Activated CD4-positive, alpha-beta T cell treated with anti-CD3 and anti-CD28 coated beads for 48 hours (primary cell): ENCODE measurements around the gene KCNMA1.
"Not testable (repeated sequence)": the region's sequence is repeated elsewhere in the genome, so short reads cannot be mapped to it uniquely, and the experiment has no call there.

Experiments
- DNase-seq: peaks from one replicate; pipeline ENCODE4 v3.0.0-alpha.2; 2020

KCNMA1 gene

GRCh38 chr10:77433546-77433945, 204.1 kb downstream of the KCNMA1 start:
- no peak for DNase-seq

DNA sequence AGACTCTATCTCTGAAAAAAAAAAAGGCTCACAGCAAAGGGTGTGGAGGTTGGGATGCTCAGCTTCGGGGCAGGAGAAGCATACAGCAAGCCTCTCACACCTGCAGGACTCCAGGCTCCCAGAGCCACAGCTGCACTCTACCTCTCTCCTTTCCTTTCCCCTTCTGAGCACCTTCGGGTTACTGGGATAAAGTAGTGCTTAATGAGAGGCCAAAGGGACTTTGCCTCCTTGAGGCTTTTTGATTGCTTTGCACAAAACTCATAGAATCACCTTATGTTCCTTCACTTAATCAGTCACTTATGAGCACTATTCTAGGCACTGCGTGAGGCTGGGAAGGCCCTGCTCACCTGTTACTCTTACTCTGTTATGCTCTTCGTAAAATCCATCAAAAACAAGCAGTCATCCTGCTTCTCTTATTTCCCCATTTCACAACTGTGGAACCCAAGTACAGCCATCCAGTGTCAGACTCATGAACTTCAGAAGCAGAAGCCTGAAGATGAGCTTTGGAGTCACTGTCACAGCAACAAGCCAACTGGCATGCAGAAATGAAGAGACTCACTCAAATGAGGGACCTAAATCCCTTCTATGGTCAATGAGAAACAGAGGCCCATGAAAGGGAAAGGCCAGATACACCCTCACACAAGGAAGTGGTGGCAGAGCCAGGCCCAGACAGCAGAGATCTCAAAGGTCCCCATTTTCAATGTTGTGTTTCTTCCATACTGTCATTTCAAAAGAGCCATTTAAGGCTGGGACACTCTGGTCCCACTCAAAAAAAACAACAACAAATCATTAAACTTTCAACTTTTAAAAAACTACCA, 205.4 kb downstream of the KCNMA1 start:
- DNase-seq: no peak

- no peak for DNase-seq
Measured at GRCh38 chr10:77431209-77431611, 206.4 kb downstream of the KCNMA1 start.

- DNase-seq: no peak
Measured at GRCh38 chr10:77430530-77430929, 207.1 kb downstream of the KCNMA1 start.

- DNase-seq: no peak
Measured at GRCh38 chr10:77428691-77429395, 208.8 kb downstream of the KCNMA1 start.

DNA sequence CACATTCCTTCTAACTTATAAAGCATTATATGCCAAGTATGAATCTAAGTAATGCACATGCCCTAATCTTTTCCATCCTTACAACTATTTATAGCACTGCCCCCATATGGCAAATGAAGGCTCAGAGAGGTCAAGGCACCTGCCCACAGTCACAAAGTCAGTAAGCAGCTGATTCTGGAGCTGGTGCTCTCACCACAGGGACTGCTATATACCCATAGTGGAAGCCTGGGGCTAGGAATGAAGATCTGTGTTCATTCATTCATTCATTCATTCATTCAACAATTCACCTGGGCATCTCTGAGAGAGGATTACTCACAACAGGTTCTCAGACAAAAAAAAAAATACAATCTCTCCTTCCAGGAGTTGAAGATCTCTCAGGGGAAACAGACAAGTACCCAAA, 213.4 kb downstream of the KCNMA1 start:
- no peak for DNase-seq

GRCh38 chr10:77422491-77423338, 214.9 kb downstream of the KCNMA1 start:
- DNase-seq: no peak

DNA sequence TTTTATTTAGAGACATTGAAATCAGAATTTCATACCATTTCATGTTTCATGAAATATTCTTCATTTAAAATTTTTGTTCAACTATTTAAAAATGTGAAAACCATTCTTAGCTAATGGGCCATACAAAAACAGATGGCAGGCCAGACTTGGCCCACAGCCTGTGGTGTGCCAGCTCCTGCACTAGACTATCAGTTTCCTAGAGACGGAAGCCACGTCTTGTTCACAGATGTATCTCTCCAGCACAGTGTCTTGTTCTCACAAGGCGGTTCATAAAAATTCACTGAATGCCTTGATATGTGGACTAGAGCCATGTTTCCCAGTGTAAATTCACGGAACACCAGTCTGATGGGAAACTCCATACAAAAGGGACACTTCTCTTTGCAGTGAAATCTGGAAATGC, 216.0 kb downstream of the KCNMA1 start:
- no peak for DNase-seq

GRCh38 chr10:77420947-77421523, 216.6 kb downstream of the KCNMA1 start:
- DNase-seq: no peak

DNA sequence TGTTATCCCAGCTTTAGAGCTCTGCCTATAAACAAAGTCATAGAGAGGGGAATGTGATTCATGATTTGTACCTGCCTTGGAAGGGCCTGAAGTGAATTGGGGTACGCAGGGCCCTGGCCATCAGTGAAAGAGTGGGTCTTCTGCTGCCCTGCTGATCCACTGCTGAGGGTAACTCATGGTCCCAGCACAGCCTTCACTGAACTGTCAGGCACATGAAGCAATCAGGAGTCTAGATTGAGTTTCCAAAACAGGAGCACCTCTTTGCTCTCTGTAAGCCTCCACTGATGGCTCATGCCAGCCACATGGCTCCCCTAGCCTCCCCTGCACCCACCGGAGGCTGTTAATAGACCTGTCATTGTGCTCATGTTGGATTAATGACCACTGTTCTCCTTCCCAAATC, 217.6 kb downstream of the KCNMA1 start:
- no peak for DNase-seq

- DNase-seq: no peak
Measured at GRCh38 chr10:77419056-77419455, 218.6 kb downstream of the KCNMA1 start.

DNA sequence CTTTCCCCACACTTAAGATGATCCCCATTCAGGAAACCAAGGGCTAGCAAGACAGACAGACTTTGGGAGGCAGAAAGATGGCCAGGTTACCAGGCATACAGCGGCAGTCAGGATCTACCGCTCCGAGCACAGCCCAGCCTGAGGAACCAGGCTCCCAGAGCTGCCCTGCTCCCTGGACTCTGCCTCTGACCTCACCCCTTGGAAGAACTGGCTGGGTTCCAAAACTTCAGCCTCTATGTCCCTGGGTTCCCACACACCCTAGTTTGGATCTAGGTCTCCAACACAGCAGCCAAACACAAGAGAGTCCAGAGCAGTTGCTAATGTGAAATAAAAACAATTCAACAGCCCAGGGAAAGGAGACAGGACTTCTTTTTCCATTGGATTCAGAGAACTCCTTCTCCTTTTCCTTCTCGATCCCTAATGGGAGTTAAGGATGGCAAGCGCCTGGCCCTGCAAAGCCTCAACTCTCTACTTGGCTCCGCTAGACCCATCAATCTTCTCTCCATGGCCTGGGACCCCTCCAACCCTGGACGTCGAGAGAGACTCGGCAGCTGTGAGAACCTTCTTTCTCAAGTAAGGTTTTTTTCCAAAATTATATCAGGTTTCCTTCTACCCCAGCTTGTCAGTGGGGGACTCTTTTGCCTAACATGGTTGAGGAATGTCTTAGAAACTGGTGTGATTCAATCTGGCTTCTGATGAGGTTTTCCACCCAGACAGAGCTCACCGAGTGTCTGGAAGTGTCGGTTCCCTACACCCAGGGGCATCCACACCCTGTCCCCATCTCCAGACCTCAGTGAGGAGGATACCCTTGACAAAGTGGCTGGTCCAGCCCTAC, 219.6 kb downstream of the KCNMA1 start:
- DNase-seq: no peak

DNA sequence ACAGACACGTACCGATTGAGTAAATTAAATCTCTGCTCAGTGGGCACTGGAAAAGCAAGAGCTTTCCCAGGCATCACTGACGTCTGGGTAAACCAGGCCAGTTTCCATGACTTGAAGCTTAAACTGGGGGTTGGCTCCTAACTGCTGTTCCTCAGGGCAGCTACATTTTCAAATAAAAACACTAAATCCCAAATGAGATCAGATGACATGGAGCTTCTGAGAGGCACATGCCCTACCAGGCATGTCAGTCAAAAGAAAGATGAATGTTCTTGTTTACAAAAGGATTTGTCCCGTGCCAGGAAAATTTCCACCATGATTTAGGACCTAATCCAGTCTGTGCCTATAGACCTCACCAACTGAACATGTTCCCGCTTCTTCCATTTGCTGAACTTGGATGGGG, 220.2 kb downstream of the KCNMA1 start:
- DNase-seq: no peak

GRCh38 chr10:77416311-77417135, 221.1 kb downstream of the KCNMA1 start:
- no peak for DNase-seq

DNA sequence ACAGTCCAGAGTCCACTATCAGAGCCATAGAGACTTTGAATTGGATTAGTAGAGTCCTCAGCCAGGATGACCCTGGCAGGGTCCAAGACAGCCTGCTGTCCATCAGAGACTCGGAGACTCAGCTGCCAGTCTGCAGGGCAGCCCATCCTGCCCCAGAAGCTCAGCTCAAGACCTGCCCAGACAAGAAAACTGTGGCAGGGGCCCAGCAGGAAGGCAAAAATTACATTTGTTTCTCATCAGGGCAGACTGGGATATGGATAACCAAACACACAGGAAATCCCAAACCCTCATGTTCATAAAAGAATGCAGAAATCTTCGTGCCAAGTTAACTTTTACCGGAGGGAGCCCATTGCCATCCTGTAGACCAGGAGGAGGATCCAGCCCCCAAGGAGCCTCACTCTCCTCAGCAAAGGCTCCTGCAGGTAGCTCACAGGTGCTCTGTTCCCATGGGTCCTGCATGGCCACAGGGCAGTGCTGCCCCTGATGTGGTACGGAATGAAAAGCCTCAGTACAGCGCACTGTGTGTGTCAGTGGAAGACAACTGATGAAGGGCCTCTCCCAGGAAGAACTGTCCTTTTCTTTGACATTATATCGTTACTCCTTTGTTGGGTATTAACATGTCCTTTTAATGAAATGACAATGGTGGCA, 222.2 kb downstream of the KCNMA1 start:
- no peak for DNase-seq

DNA sequence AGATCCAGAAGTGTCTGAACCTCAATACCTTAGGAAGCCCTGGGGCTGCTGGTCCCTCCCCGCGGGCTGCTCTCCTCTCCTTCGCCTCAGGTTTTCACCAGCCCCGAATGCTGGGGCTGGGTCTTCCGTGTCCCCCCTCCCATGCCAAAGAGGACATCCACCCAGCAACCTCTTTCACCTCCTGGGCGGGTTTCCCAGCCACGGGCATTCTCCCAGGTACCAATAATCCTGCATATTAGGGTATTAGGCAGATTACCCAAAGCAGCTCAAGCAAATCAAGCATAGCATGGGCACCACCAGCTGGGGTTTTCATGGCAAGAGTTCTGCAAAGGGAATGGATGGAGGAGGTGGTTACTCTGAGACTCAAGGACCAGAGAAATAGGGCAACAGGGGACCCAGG, 224.4 kb downstream of the KCNMA1 start:
- DNase-seq: no peak

GRCh38 chr10:77412573-77413133, 225.0 kb downstream of the KCNMA1 start:
- DNase-seq: not testable (repeated sequence)

DNA sequence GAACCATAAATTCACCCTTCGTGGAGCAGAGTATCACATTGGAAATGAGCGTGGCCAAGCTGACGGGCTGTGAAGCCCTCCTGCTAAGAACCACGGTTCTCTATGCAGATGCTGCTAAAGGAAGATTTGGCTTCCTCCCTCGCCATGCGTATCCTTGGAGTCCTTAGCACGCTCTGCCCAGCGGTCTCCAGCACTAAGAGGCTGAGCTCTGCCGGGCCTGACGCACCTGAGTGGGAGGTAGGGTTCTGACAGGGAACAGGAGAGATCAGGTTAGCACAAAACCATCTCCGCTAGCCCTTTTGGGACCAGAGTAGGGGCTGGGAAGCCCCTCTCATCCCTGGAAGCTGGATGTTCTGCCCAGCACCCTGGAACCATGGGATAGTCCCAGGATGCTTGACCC, 225.8 kb downstream of the KCNMA1 start:
- DNase-seq: no peak

GRCh38 chr10:77410523-77410922, 227.1 kb downstream of the KCNMA1 start:
- no peak for DNase-seq
